ENCODE measurements around the gene PITPNM1.
"Not testable (repeated sequence)": the region's sequence is repeated elsewhere in the genome, so short reads cannot be mapped to it uniquely, and the experiment has no call there.

PITPNM1 gene

GRCh38 chr11:67517784-67518552 is 12.8 kb upstream of the PITPNM1 start:
- no peak overlapping the region for H3K4me3 ChIP-seq (ENCODE audit: low read length)
- TF ChIP-seq, protein P1, sequence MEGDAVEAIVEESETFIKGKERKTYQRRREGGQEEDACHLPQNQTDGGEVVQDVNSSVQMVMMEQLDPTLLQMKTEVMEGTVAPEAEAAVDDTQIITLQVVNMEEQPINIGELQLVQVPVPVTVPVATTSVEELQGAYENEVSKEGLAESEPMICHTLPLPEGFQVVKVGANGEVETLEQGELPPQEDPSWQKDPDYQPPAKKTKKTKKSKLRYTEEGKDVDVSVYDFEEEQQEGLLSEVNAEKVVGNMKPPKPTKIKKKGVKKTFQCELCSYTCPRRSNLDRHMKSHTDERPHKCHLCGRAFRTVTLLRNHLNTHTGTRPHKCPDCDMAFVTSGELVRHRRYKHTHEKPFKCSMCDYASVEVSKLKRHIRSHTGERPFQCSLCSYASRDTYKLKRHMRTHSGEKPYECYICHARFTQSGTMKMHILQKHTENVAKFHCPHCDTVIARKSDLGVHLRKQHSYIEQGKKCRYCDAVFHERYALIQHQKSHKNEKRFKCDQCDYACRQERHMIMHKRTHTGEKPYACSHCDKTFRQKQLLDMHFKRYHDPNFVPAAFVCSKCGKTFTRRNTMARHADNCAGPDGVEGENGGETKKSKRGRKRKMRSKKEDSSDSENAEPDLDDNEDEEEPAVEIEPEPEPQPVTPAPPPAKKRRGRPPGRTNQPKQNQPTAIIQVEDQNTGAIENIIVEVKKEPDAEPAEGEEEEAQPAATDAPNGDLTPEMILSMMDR (conservative IDR thresholded peaks at IDR 0.05; ENCODE audit: low read length) = no peak
- no peak for DNase-seq (ENCODE audit: low read depth)

GRCh38 chr11:67516806-67517205 is 11.6 kb upstream of the PITPNM1 start:
- no peak overlapping the region for H3K4me3 ChIP-seq (ENCODE audit: low read length)
- TF ChIP-seq, protein P1 (conservative IDR thresholded peaks at IDR 0.05; ENCODE audit: low read length) = no peak
- DNase-seq (ENCODE audit: low read depth) = no peak

DNA sequence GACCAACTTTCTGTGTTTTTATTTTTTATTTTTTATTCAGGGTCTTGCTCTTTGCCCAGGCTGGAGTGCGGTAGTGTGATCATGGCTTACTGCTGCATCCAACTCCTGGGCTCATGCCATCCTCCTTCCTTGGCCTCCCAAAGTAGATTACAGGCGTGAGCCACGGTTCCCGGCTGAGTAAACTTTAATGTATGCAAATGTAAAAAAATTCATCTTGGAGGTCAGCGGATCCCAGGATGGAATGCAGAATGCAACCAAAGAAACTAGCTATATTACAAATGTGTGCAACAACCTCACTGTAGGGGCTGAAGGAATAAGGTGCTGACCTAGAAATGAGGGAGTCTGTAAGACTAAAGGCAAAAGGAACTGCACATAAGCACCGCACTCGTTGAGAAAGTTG is 9.0 kb upstream of the PITPNM1 start:
- H3K4me3 ChIP-seq (ENCODE audit: low read length) = no peak overlapping the region
- DNase-seq (ENCODE audit: low read depth) = no peak
- TF ChIP-seq, protein P1 (conservative IDR thresholded peaks at IDR 0.05; ENCODE audit: low read length) = no peak

- not testable (repeated sequence) for H3K4me3 ChIP-seq (ENCODE audit: low read length)
Measured at GRCh38 chr11:67511558-67511957, 6.4 kb upstream of the PITPNM1 start.

GRCh38 chr11:67510023-67510345 is 4.8 kb upstream of the PITPNM1 start:
- TF ChIP-seq, protein P1 (conservative IDR thresholded peaks at IDR 0.05; ENCODE audit: low read length) = no peak

More at GRCh38 chr11:67511558-67511957, 6.4 kb upstream of the PITPNM1 start:
- not testable (repeated sequence) for DNase-seq (ENCODE audit: low read depth)

GRCh38 chr11:67508486-67509121 is 3.4 kb upstream of the PITPNM1 start:
- DNase-seq (ENCODE audit: low read depth) = peak; percentile 94
- TF ChIP-seq, protein P1 (conservative IDR thresholded peaks at IDR 0.05; ENCODE audit: low read length) = no peak
- peak overlapping the region; percentile 84 for H3K4me3 ChIP-seq (ENCODE audit: low read length)

More at GRCh38 chr11:67510023-67510345, 4.8 kb upstream of the PITPNM1 start:
- no peak overlapping the region for H3K4me3 ChIP-seq (ENCODE audit: low read length)
- DNase-seq (ENCODE audit: low read depth) = no peak

- DNase-seq (ENCODE audit: low read depth) = peak; percentile 100
- H3K4me3 ChIP-seq (ENCODE audit: low read length) = peak within 1 kb of the TSS; percentile 84
- TF ChIP-seq, protein P1 (conservative IDR thresholded peaks at IDR 0.05; ENCODE audit: low read length) = no peak
Measured at GRCh38 chr11:67507864-67508485, 2.8 kb upstream of the PITPNM1 start, which contains the start of gene CDK2AP2. Gene CDK2AP2, minus strand, starts transcription at chr11:67508162. Its CDS starts 80 bp downstream, at chr11:67508082.
